ENCODE measurements around the gene CPNE4.

DNA sequence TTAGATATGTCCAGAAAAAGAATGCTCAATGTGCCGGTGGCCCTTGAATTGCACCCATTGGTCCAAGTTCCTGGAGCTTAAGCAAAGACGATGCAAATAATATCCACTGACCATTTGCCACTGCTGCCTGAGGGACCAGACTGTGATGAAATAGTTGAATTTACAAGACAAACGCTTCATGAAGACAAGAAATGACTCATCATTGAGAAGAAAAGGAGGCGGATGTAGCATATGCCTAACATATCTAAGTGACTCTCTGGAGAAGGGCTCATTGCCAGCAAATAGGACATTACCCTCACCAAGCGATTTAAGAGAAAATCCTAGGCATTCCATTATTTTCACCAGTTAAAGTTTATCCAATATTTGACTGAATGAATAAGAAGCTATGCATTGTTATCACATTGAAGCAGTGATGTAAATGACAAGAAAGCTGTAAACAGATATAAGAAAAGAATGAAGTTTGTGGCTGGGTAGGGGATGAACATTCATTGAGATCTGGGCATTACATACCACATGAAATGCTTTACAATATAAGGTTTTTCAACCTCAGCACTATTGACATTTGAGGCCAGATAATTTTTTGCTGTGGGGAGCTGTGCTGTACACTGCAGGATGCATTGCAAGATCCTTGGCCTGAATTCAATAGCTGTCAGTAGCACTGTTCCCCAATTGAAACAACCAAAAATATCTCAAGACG is 48.9 kb upstream of the CPNE4 start:
- TF ChIP-seq, protein P1, sequence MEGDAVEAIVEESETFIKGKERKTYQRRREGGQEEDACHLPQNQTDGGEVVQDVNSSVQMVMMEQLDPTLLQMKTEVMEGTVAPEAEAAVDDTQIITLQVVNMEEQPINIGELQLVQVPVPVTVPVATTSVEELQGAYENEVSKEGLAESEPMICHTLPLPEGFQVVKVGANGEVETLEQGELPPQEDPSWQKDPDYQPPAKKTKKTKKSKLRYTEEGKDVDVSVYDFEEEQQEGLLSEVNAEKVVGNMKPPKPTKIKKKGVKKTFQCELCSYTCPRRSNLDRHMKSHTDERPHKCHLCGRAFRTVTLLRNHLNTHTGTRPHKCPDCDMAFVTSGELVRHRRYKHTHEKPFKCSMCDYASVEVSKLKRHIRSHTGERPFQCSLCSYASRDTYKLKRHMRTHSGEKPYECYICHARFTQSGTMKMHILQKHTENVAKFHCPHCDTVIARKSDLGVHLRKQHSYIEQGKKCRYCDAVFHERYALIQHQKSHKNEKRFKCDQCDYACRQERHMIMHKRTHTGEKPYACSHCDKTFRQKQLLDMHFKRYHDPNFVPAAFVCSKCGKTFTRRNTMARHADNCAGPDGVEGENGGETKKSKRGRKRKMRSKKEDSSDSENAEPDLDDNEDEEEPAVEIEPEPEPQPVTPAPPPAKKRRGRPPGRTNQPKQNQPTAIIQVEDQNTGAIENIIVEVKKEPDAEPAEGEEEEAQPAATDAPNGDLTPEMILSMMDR (IDR thresholded peaks at IDR 0.05): no peak
- TF ChIP-seq POLR2AphosphoS5 (IDR thresholded peaks at IDR 0.05) (no peak), POLR2A (IDR thresholded peaks at IDR 0.05) (no peak)

Measured in stomach (tissue), 4 donors.